H9 (cell line): ENCODE results near the gene LZTR1. TPM values are rescaled to one million over a fixed set of nuclear protein-coding genes. Genes with fewer than 3 reads are reported as not detected.
A peak's percentile ranks its signal among the peaks of the same experiment; 100 is the strongest.

Experiments
- DNase-seq: peaks from one replicate; pipeline ENCODE4 v3.0.0-alpha.2; 2017
- H2AFZ ChIP-seq: one replicate; pipeline ENCODE4 v1.6.1; 2013; ENCODE audit warnings: mild to moderate bottlenecking, low read length, control low read depth, moderate library complexity
- H2AK5ac ChIP-seq: 2 replicates; pipeline ENCODE4 v1.6.1; 2013; ENCODE audit warnings: low read length, control low read depth, mixed read lengths; ENCODE audit not compliant: insufficient read length
- H2BK120ac ChIP-seq: one replicate; pipeline ENCODE4 v1.6.1; 2013; ENCODE audit warnings: low read depth, mild to moderate bottlenecking, low read length, control low read depth, inconsistent platforms; ENCODE audit not compliant: poor library complexity, severe bottlenecking
- H2BK12ac ChIP-seq: 2 replicates; pipeline ENCODE4 v1.6.1; 2013; ENCODE audit warnings: low read length, control low read depth, mixed read lengths, low read depth; ENCODE audit not compliant: insufficient read length
- H2BK15ac ChIP-seq: 2 replicates; pipeline ENCODE4 v1.6.1; 2013; ENCODE audit warnings: low read depth, low read length, control low read depth
- H2BK20ac ChIP-seq: one replicate; pipeline ENCODE4 v1.6.1; 2013; ENCODE audit warnings: low read depth, mild to moderate bottlenecking, low read length, control low read depth, inconsistent platforms; ENCODE audit not compliant: poor library complexity, severe bottlenecking
- H2BK5ac ChIP-seq: 2 replicates; pipeline ENCODE4 v1.6.1; 2013; ENCODE audit warnings: low read length, control low read depth, mixed read lengths; ENCODE audit not compliant: insufficient read length
- H3K14ac ChIP-seq: 2 replicates; pipeline ENCODE4 v1.6.1; 2013; ENCODE audit warnings: low read length, control low read depth; ENCODE audit not compliant: insufficient read depth
- H3K18ac ChIP-seq: 2 replicates; pipeline ENCODE4 v1.6.1; 2013; ENCODE audit warnings: low read depth, mild to moderate bottlenecking, mixed read lengths, low read length, control low read depth; ENCODE audit not compliant: insufficient read length
- H3K23ac ChIP-seq: 2 replicates; pipeline ENCODE4 v1.6.1; 2013; ENCODE audit warnings: low read length, control low read depth, mixed read lengths, low read depth; ENCODE audit not compliant: insufficient read length
- H3K23me2 ChIP-seq: 2 replicates; pipeline ENCODE4 v1.6.1; 2013; ENCODE audit warnings: low read depth, mild to moderate bottlenecking, mixed read lengths, low read length, control low read depth; ENCODE audit not compliant: insufficient read length, poor library complexity, severe bottlenecking
- H3K27ac ChIP-seq: 2 replicates; pipeline ENCODE4 v1.5.1; 2013; ENCODE audit warnings: low read length, control low read depth, mixed read lengths, low read depth; ENCODE audit not compliant: insufficient read length
- H3K27me3 ChIP-seq: 2 replicates; pipeline ENCODE4 v1.6.1; 2013; ENCODE audit warnings: low read length, control low read depth, inconsistent platforms; ENCODE audit not compliant: insufficient read depth
- H3K4ac ChIP-seq: 2 replicates; pipeline ENCODE4 v1.6.1; 2013; ENCODE audit warnings: low read depth, mild to moderate bottlenecking, control low read depth, inconsistent platforms, low read length, moderate library complexity
- H3K4me1 ChIP-seq: 2 replicates; pipeline ENCODE4 v1.6.1; 2013; ENCODE audit warnings: low read length, control low read depth, inconsistent platforms; ENCODE audit not compliant: insufficient read depth
- H3K4me2 ChIP-seq: 2 replicates; pipeline ENCODE4 v1.6.1; 2013; ENCODE audit warnings: low read length, control low read depth, mixed read lengths; ENCODE audit not compliant: insufficient read length, insufficient read depth
- H3K56ac ChIP-seq: 2 replicates; pipeline ENCODE4 v1.6.1; 2013; ENCODE audit warnings: low read depth, mild to moderate bottlenecking, mixed read lengths, low read length, control low read depth; ENCODE audit not compliant: insufficient read length
- H3K79me1 ChIP-seq: 2 replicates; pipeline ENCODE4 v1.6.1; 2013; ENCODE audit warnings: low read depth, mild to moderate bottlenecking, moderate library complexity, low read length, control low read depth, inconsistent platforms; ENCODE audit not compliant: insufficient read depth, poor library complexity, severe bottlenecking
- H3K79me2 ChIP-seq: 2 replicates; pipeline ENCODE4 v1.6.1; 2013; ENCODE audit warnings: low read length, control low read depth, inconsistent platforms; ENCODE audit not compliant: insufficient read depth
- H3K9ac ChIP-seq: 2 replicates; pipeline ENCODE4 v1.6.1; 2013; ENCODE audit warnings: low read length, control low read depth, mixed read lengths; ENCODE audit not compliant: insufficient read length; ENCODE audit errors: extremely low read depth
- H3K9me3 ChIP-seq: one replicate; pipeline ENCODE4 v1.6.1; 2013; ENCODE audit warnings: low read depth, low read length, inconsistent platforms; ENCODE audit not compliant: control insufficient read depth
- H3T11ph ChIP-seq: one replicate; pipeline ENCODE4 v1.6.1; 2013; ENCODE audit warnings: mild to moderate bottlenecking, low read length, control low read depth, inconsistent platforms
- H4K20me1 ChIP-seq: one replicate; pipeline ENCODE4 v1.6.1; 2013; ENCODE audit not compliant: control insufficient read depth, insufficient read length, insufficient read depth
- H4K5ac ChIP-seq: 2 replicates; pipeline ENCODE4 v1.6.1; 2013; ENCODE audit warnings: low read depth, mild to moderate bottlenecking, mixed read lengths, low read length, control low read depth; ENCODE audit not compliant: insufficient read length
- H4K8ac ChIP-seq: replicated peaks from 2 replicates; pipeline ENCODE4 v1.6.1; 2013; ENCODE audit warnings: low read length, control low read depth, mixed read lengths, low read depth; ENCODE audit not compliant: insufficient read length
- H4K91ac ChIP-seq: 2 replicates; pipeline ENCODE4 v1.6.1; 2013; ENCODE audit warnings: low read depth, mild to moderate bottlenecking, moderate library complexity, mixed read lengths, low read length, control low read depth; ENCODE audit not compliant: insufficient read length
- H3K27ac Mint-ChIP-seq, 3 experiments: 2 replicates in 2 of 3; 3 replicates in 1 of 3; pipeline ENCODE4 v1.8.0; 2020 to 2021; ENCODE audit warnings: mixed read lengths in 3 of 3, mild to moderate bottlenecking in 1 of 3, moderate library complexity in 1 of 3
- H3K27me3 Mint-ChIP-seq: 2 replicates; pipeline ENCODE4 v1.8.0; 2021; ENCODE audit warnings: low read depth, mild to moderate bottlenecking, moderate library complexity, mixed read lengths
- H3K36me3 Mint-ChIP-seq, 3 experiments: 2 replicates in 2 of 3; 3 replicates in 1 of 3; pipeline ENCODE4 v1.8.0; 2020 to 2021; ENCODE audit warnings: low read depth in 3 of 3, mixed read lengths in 3 of 3; ENCODE audit not compliant: insufficient read depth in 1 of 3
- H3K4me1 Mint-ChIP-seq, 2 experiments: 2 replicates each; pipeline ENCODE4 v1.8.0; 2020; ENCODE audit warnings: mixed read lengths in 2 of 2
- H3K4me3 Mint-ChIP-seq, 2 experiments: 2 replicates in 1 of 2; 3 replicates in 1 of 2; pipeline ENCODE4 v1.8.0; 2020 to 2021; ENCODE audit warnings: mild to moderate bottlenecking in 2 of 2, mixed read lengths in 2 of 2, moderate library complexity in 1 of 2
- H3K9me3 Mint-ChIP-seq, 2 experiments: 2 replicates in 1 of 2; 3 replicates in 1 of 2; pipeline ENCODE4 v1.8.0; 2020; ENCODE audit warnings: mild to moderate bottlenecking in 2 of 2, mixed read lengths in 2 of 2, moderate library complexity in 1 of 2
- CTCF ChIP-seq: fragments of 200-600 bp; sonication (generic); conservative IDR thresholded peaks from 3 replicates; pipeline ENCODE4 v1.8.0; 2021; ENCODE audit warnings: antibody characterized with exemption, mild to moderate bottlenecking
- WGBS: extraction: QIAGEN DNeasy Blood & Tissue Kit; methylation state at CpG from one replicate; pipeline ENCODE4 v1.1.7; 2013; ENCODE audit warnings: missing lambda C conversion rate, low lambda C conversion rate, mixed read lengths; ENCODE audit not compliant: insufficient read length; ENCODE audit errors: extremely low coverage; 5-methylcytosine and 5-hydroxymethylcytosine counted together
- total RNA-seq: library from RNA; stranded (reverse); gene quantifications from 2 replicates; pipeline ENCODE4 v1.2.1, GENCODE V29; 2021

LZTR1 gene
- total RNA-seq, 1 experiment from 2014 or later, result 47.0 TPM

GRCh38 chr22:20957102-20957682 lies 24.9 kb upstream of the LZTR1 start:
- H2BK12ac ChIP-seq, result no peak overlapping the region
- H4K8ac ChIP-seq, result no peak overlapping the region
- peaks cover 4% of the 10 kb centered on the region for H3K23me2 ChIP-seq
- H3K27ac ChIP-seq, result no peak overlapping the region
- no peak overlapping the region for H3T11ph ChIP-seq
- H4K5ac ChIP-seq, result no peak overlapping the region
- WGBS, result no CpG with 5 or more reads among the region's 59 CpGs
- H3K4me3 Mint-ChIP-seq, result peak overlapping the region; percentile 71 to 86
- peaks cover 27% of the 10 kb centered on the region for H3K27me3 Mint-ChIP-seq
- peak overlapping the region; percentile 8 for H3K9ac ChIP-seq
- peaks cover 5 to 22% (median 21%) of the 10 kb centered on the region in 3 experiments; a peak in 6 of 7 replicates for H3K36me3 Mint-ChIP-seq
- H3K4me1 ChIP-seq, result no peaks in the 10 kb centered on the region
- no peaks in the 10 kb centered on the region for H4K20me1 ChIP-seq
- DNase-seq, result peak; percentile 50
- H3K4me1 Mint-ChIP-seq, result peaks cover 9 to 13% of the 10 kb centered on the region in 2 experiments
- TF ChIP-seq CTCF, result no peak
- no peak overlapping the region for H4K91ac ChIP-seq
- no peak overlapping the region for H3K56ac ChIP-seq
- H2BK120ac ChIP-seq, result no peak overlapping the region
- H3K14ac ChIP-seq, result no peak overlapping the region
- H3K18ac ChIP-seq, result no peak overlapping the region
- no peak overlapping the region for H3K23ac ChIP-seq
- no peaks in the 10 kb centered on the region for H3K79me1 ChIP-seq
- no peaks in the 10 kb centered on the region for H3K79me2 ChIP-seq
- H3K27me3 ChIP-seq, result no peaks in the 10 kb centered on the region
- no peak overlapping the region for H2BK15ac ChIP-seq
- H3K9me3 Mint-ChIP-seq, result no peaks in the 10 kb centered on the region
- H2BK5ac ChIP-seq, result no peak overlapping the region
- H3K4me2 ChIP-seq, result peak overlapping the region; percentile 23
- H3K27ac Mint-ChIP-seq, result no peak overlapping the region
- no peak overlapping the region for H2AK5ac ChIP-seq
- no peak overlapping the region for H2AFZ ChIP-seq
- no peak overlapping the region for H3K4ac ChIP-seq
- H2BK20ac ChIP-seq, result no peak overlapping the region
- no peaks in the 10 kb centered on the region for H3K9me3 ChIP-seq
